HG03558 (cell line): ENCODE measurements around the gene OR2AG1.
"Not testable (repeated sequence)": the region's sequence is repeated elsewhere in the genome, so short reads cannot be mapped to it uniquely, and the experiment has no call there.

Experiments
- ATAC-seq: cut with Tn5 transposase; IDR thresholded peaks from one replicate; pipeline ENCODE4 v1.9.1; 2021; ENCODE audit warnings: moderate number of reproducible peaks; ENCODE audit not compliant: unreplicated experiment; ENCODE audit errors: extremely low read depth

OR2AG1 gene

GRCh38 chr11:6780829-6781228, 2.0 kb upstream of the OR2AG1 start:
- no peak for ATAC-seq

DNA sequence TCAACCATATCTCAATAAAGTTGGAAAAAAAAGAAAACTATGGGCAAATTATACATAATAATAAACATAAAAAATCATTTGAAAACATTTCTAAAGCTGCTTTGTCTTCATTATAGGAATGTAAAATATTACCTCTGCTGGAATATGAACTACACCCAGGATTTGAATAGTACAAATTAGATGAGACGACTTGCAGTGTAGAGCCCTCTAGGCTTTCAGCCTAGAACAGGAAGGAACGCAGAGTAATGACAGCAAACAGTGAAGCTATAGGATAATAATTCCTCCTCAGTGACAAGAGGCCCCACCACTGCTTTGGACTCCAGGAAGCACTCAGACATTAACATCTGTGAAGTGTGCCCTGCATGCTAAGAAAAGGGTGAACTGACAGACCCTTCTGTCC, 7.7 kb downstream of the OR2AG1 start:
- no peak for ATAC-seq

DNA sequence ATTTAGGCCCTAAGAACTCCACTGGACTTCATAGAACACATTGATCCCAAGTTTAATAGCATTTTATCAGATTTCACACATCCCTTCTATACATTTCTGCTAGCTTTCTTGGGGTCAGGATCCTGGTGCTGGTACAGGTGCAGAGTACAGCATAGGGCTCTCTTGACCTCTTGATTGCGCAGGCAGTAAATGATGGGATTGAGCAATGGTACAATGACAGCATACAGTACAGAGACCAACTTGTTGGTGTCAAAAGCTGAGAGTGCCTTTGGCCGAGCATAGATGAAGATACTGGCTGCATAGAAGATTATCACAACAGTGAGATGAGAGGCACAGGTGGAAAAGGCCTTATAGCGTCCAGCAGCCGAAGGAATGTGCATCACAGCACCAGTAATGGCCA, 11.8 kb downstream of the OR2AG1 start:
- no peak for ATAC-seq

GRCh38 chr11:6799402-6799801, 16.6 kb downstream of the OR2AG1 start, which contains the start of gene OR6A2:
TSS of gene OR6A2 (minus strand) at chr11:6799689. CDS start at chr11:6795708, 3,981 bp downstream.
- ATAC-seq: no peak

DNA sequence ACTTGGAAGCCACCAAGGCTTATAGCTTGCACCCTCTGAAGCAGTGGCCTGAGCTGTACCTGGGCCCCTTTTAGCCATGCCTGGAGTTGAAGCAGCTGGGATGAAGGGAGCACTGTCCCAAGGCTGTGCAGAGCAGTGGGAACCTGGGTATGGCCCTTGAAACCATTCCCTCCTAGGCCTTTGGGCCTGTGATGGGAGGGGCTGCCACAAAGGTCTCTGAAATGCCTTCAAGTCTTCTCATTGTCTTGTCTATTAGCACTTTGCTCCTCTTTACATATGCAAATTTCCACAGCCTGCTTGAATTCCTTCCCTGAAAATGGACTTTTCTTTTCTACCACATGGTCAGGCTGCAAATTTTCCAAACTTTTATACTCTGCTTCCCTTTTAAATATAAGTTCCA, 18.3 kb downstream of the OR2AG1 start:
- not testable (repeated sequence) for ATAC-seq

DNA sequence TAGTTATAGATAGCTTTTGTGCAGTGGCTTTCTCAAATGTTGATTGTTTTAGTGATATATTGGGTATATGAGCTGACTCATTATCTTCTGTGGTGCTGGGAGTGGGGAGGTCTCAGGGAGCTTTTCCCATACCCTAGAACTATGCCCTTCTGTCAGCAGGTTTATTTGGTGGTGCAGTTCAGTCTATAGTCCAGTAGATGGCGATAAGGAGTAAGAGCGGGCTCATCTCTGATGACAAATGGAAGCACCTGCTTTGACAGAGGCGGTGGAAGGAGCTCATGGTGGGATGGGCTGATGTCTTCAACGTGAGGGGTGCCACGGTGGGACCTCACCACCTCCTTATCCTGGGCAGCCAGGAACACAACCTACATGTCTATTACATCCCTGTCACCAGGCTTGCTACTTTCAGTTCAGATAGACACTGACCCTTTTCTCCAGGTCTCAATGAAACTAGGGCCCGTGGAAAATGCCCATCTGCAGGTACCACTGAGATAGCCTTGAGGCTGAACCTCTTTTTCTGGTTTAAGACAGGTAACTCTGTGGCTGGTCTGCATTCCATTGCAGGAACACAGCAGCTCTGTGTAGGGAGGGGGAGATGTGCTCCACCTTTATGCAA, 29.7 kb downstream of the OR2AG1 start:
- ATAC-seq: no peak

GRCh38 chr11:6813656-6814055, 30.8 kb downstream of the OR2AG1 start:
- no peak for ATAC-seq

- ATAC-seq: no peak
Observed at GRCh38 chr11:6817694-6818093, 34.9 kb downstream of the OR2AG1 start.

- no peak for ATAC-seq
Observed at GRCh38 chr11:6818967-6819366, 36.1 kb downstream of the OR2AG1 start.

- no peak for ATAC-seq
Observed at GRCh38 chr11:6824136-6824823, 41.5 kb downstream of the OR2AG1 start.

DNA sequence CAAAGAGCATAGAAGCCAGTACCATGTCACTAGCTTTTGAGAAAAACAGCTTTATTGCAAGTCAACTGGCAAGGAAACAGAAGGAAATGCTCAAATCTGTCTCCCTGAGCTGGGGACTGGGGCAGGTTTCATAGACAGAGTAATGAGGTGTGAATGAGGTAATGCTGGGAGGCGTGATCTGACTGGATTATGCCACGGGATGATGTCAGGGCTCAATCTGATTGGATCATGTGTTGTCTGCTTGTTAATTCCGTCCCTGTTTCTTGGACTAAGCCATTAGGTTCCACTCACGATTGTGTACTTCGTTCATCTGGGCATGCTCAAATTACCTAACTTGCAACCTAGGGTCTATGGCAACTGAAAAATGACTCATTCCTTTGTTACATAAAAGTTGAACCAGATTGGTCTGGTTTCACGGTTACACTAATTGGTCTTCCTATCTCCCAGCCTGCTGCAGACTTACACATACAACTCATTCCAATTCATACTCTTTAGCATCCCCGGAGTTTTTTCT, 42.5 kb downstream of the OR2AG1 start:
- no peak for ATAC-seq

- ATAC-seq: no peak
Observed at GRCh38 chr11:6828103-6828502, 45.3 kb downstream of the OR2AG1 start.

- ATAC-seq: no peak
Observed at GRCh38 chr11:6833356-6833755, 50.5 kb downstream of the OR2AG1 start.

DNA sequence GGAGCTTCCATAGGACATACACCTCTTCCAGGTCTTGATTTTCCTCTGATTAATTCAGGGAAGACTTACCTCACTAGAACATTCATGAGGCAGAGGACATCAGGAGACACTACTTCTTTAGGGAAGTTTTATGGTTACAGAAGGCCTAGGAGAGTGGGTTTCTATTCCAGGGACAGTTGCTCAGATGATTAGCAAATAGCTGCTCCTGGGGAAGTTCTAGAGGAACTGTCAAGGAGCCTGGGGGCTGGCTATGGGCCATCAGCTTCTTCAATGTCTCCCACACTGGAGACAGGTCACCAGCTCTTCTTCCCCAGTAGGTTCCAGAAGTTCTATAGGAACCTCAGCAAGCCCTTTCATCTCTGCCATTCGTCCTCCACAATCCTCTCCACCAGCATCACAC, 51.2 kb downstream of the OR2AG1 start:
- no peak for ATAC-seq
